Astrocyte (in vitro differentiated cells and primary cell): ENCODE results near the gene AFF3.

Source experiments
- EZH2 ChIP-seq: IDR thresholded peaks from 2 replicates; pipeline ENCODE4 v1.6.1; 2012; ENCODE audit warnings: mild to moderate bottlenecking, low read length, inconsistent platforms; ENCODE audit not compliant: insufficient read depth
- TF ChIP-seq, protein P1 (sequence below): IDR thresholded peaks from 2 replicates; pipeline ENCODE4 v1.5.1; 2011; ENCODE audit warnings: low read depth, mild to moderate bottlenecking, inconsistent platforms, low read length, moderate library complexity; ENCODE audit not compliant: insufficient read depth

DNA sequence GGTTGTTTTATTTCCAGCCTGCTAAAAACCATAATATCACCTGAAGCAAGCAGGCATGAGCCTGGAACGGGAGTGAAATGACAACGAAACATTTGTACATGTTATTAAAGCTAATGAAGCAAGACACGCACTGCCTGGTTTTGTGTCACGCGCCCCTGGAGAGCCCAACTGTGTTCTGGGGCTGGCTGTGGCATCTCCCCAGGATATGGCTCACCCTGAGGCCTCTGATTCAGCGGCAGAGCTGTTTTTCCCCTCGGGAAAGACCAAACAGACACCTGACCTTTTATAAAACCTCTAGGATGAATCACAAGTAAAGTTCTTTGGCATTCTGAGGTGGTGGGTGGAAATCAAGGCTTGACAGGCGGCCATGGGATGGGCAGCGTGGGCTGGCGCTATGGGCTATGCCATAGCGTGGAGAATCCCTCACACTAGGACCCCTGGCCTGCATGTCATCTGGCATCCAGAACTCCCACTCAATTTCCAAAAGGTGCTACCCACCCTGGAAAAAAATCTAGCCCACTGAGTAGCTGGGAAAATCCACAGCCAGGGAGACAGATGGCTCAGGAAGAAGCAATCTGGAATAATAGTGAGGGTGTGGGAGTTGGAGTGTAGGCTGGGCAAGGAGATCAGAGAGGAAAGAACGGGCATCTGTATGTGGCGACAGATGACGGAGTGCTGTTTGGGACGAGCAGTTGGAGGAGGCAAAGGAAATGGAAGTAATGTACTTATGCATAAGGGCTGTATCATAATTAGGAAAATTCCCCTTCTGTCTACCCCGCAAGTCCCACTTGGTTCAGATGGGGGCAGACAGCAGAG lies 262.0 kb downstream of the AFF3 start:
- TF ChIP-seq, protein P1, sequence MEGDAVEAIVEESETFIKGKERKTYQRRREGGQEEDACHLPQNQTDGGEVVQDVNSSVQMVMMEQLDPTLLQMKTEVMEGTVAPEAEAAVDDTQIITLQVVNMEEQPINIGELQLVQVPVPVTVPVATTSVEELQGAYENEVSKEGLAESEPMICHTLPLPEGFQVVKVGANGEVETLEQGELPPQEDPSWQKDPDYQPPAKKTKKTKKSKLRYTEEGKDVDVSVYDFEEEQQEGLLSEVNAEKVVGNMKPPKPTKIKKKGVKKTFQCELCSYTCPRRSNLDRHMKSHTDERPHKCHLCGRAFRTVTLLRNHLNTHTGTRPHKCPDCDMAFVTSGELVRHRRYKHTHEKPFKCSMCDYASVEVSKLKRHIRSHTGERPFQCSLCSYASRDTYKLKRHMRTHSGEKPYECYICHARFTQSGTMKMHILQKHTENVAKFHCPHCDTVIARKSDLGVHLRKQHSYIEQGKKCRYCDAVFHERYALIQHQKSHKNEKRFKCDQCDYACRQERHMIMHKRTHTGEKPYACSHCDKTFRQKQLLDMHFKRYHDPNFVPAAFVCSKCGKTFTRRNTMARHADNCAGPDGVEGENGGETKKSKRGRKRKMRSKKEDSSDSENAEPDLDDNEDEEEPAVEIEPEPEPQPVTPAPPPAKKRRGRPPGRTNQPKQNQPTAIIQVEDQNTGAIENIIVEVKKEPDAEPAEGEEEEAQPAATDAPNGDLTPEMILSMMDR = no peak
- TF ChIP-seq EZH2 = no peak
